HG02884 (cell line): Measurements from ENCODE around the gene ACACA.
"Not testable (repeated sequence)": the region's sequence is repeated elsewhere in the genome, so short reads cannot be mapped to it uniquely, and the experiment has no call there.

ENCODE experiments used
- ATAC-seq: cut with Tn5 transposase; IDR thresholded peaks from one replicate; pipeline ENCODE4 v1.9.1; 2021; ENCODE audit warnings: mild to moderate bottlenecking, moderate library complexity; ENCODE audit not compliant: unreplicated experiment

ACACA gene

DNA sequence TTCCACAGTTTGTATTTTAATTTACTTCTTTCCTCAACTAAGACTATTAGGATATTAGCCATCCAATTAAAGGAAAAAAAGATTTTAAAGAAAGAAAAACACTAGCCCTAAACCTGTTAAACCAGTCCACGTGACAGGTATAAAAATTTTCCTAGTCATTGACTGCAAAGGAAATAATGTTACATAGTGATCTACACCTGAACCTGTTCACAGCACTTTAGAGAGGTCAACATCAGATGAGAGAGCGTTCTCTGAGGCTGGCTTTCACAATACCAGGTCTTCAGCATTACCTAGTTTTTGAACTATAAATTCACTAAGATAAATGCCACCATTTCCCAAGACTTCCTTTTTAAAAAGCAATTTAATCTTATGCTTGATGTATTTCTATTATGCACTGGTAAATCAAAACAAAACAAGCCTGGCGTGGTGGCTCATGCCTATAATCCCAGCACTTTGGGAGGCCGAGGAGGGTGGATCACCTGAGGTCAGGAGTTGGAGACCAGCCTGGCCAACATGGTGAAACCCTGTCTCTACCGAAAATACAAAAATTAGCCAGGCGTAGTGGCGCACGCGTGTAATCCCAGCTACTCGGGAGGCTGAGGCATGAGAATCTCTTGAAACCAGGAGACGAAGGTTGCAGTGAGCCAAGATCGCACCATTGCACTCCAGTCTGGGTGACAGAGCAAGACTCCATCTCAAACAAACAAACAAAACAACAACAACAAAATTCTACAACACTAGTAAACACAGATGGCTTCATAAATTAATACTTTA, 49.7 kb downstream of the ACACA start:
- not testable (repeated sequence) for ATAC-seq

GRCh38 chr17:37346863-37347402, 59.7 kb downstream of the ACACA start:
- not testable (repeated sequence) for ATAC-seq

DNA sequence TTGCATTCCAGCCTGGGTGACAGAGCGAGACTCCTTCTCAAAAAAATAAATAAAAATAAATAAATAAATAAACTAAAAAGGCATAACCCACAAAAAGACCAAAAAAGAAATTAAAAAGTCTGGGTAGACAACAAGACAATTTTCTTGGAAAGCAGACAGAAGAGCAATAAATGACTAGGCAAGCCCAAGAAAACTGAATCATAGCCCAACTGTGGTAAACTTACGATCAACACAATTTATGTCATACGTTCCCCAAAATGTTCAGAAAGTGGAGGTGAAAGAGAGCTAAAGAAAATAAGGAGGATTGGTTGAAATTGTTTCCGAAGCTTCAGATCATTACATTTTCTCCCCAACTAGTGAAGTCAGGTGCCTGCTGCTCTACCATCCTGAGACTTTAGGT, 62.1 kb downstream of the ACACA start:
- ATAC-seq, result no peak

DNA sequence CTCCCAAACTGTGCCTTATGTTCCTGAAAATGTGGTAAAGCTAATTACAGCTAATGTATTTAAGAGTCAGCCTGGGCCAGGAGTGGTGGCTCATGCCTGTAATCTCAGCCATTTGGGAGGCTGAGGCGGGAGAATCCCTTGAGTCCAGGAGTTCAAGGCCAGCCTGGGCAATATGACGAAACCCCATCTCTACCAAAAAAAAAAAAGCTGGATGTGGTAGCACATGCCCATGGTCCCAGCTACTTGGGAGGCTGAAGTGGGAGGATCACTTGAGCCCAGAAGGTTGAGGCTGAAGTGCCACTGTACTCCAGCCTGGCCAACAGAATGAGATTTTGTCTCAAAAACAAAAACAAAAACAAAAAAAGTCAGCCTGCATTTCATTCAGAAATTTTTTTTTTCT, 64.0 kb downstream of the ACACA start:
- ATAC-seq, result no peak

- no peak for ATAC-seq
These were observed 65.8 kb downstream of the ACACA start for GRCh38 chr17:37340804-37341203.

DNA sequence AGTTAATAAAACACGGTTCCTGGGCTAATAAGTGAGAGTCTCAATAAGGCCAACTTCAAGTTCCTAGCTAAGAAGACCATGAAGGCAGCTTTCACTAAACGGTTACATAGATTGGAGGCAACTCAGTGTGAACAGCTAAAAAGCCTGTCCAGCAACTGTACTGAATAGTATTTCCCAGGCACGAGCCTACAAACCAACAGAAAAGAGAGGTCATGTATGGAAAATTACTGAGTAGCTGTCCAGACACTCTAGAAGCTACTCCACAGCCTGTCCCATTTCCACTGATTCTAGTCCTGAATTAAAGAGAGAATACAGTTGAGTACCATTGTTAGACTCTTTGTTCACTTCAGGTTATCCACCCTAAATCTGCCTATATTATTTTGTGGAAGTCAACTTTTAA, 67.3 kb downstream of the ACACA start:
- ATAC-seq, result no peak

DNA sequence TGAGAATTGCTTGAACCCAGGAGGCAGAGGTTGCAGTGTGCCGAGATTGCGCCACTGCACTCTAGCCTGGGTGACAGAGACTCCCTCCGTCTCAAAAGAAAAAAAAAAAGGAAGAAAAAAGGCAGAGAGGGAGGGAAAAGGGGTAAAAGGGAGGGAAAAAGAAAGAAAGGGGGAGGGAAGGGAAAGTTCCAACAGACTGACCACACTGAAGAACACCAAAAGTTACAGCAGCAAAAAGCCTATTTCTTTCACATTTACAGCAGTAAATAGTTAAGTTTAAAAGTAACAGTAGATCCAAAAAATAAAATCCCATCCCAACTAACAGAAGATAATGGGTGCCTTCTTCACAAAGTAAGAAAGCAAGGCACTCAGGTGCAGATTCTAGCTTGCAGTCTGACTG, 67.8 kb downstream of the ACACA start:
- no peak for ATAC-seq

DNA sequence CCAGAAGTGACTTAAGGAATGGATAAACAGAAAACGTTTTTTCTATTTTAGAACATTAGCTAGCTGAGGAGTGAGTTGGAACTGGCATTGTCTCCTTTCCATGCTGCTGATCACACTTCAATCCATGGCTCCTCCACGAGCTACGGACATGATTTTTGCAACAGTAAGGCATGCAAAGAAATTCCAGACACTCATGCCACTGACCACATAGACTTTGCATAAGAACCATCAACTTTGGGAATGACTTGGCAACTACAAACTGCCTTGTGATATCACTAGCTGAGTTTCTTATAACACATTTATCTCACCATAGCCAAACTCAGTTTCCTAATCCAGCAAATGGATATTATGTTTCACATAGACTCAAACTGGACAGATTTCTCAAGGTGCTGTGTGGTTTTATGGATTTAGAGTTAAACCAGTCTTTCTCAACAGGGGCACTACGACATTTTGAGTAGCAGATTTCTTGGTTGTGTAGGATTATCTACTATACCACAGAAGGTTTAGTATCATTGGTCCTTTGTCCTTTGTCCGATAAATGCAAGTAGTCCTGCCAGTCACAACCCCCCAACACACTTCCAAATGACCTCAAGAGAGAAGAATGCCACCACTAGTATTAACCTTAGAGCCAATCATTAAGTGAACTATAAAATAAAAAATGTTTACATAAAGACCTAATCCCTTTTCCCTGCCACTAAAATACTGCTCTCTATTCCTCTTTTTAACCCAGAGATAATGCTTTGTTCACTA, 79.1 kb downstream of the ACACA start:
- ATAC-seq, result no peak

GRCh38 chr17:37322826-37323561, 83.6 kb downstream of the ACACA start:
- ATAC-seq, result no peak

DNA sequence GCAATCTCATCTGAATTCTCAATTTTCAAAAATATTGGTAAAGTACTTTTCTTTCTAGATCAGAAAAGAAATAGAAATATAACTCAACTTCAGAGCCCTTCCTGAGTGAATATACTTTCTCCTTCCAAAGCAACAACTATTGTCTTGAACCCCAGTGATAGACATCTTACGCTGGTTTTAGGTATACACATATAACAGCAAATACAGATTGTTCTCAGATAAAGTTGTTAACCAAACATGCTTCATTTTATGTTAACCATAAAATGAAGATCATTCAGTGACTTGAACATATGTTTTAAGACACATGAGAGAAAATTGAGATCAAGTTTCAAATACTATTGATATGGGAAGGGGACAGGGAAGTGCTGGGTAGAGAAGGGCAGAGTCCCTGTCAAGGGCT, 84.5 kb downstream of the ACACA start:
- no peak for ATAC-seq

GRCh38 chr17:37318931-37319594, 87.6 kb downstream of the ACACA start:
- ATAC-seq, result no peak

DNA sequence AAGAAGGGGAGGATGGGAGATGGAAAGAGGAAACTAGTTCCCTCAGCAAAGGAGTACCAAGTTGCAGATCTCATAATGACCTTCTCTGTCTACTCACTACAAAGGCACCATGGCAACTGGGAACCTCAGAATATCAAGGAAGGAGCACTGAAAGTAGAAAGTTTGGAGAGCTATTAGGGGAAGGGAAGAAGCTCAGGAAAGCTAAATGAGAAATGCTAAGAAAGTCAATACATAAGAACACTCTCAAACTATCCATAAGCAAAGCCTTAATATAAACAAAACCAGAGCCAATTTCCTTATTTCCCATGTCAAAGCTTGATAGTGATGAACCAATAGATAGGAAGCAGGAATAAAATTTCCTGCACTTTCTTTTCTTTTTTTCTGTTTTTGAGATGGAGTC, 88.8 kb downstream of the ACACA start:
- no peak for ATAC-seq

- ATAC-seq, result no peak
These were observed 91.0 kb downstream of the ACACA start for GRCh38 chr17:37315601-37316000.

DNA sequence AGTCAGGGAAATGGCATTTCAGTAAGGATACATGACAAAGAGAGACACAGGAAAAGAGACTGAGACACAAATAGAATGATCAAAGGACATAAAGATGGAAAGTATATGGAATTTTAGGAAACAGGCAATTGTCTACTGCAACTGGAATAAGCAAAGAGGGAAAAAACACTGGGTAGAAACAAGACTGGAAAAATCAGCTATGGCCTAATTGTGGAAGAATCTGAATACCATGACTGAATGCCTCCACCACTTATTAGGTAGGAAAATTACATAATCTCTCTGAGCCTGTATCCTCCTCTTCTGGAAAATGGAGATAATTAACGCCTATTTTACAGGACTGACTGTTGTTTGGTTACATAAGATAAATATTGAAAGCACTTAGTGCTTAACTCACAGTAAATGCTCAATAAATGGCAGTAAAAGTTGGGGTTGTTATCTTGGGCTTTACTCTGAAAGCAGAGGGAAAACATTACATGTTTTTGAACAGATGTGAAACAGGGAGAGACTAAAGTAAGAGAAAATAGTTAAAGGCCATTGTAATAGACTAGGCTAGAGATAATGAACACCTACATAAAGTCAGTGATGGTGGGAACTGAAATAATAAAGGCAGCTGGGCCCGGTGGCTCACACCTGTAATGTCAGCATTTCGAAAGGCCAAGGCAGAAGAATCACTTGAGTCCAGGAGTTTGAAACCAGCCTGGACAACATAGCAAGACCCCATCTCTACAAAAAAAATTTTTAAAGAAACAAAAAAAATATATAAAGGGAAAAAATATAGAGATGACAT, 94.3 kb downstream of the ACACA start:
- no peak for ATAC-seq

- no peak for ATAC-seq
These were observed 95.7 kb downstream of the ACACA start for GRCh38 chr17:37310940-37311339.

- no peak for ATAC-seq
These were observed 97.6 kb downstream of the ACACA start for GRCh38 chr17:37309051-37309450.

GRCh38 chr17:37305406-37305905, 101.2 kb downstream of the ACACA start:
- no peak for ATAC-seq

DNA sequence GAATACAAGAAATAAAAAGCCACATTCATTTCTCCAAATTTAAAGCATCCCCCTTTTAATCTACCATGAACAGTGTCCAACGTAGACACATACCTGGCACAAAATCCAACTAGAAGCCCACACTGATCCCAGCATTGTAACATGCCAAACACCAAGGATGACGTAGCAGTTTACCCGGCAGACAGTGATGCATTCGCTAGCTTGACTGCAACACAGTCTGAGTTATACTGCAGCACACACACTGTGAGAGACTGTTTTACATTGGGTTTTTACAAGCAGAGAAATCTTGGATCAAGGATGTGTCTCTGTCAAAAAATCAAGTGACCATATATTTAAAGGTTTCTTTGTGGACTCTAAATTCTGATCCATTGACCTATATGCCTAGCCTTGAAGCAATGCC, 105.3 kb downstream of the ACACA start:
- no peak for ATAC-seq

DNA sequence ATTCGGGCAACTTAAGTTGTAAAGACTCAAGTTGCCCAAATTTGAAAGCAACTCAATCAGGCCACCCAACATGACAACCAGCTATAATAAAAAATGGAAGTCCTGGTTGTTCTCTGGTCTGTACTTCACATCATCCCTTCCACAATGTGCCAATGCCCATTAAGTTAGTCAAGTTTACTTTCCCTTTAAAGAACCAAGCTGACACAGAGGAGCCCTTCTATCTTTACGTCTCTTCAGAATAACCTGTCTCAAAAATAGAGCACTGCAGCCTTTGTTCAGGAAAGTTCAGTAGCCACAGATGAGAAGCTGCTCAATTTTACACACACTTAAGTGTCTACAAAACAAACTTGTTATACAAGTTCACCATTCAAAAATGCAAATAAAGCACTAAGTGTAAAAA, 106.0 kb downstream of the ACACA start:
- no peak for ATAC-seq
